Measurements from ENCODE around the gene RASGRP4. TPM values are rescaled to one million over a fixed set of nuclear protein-coding genes. Genes with fewer than 3 reads are reported as not detected.

RASGRP4 gene
- total and polyA plus RNA-seq, 10 of the 15 experiments (the other 5 are each of a cell fraction or from before 2014, with no cell fraction given) = 0.24 to 7.4 (median 3.3) TPM

DNA sequence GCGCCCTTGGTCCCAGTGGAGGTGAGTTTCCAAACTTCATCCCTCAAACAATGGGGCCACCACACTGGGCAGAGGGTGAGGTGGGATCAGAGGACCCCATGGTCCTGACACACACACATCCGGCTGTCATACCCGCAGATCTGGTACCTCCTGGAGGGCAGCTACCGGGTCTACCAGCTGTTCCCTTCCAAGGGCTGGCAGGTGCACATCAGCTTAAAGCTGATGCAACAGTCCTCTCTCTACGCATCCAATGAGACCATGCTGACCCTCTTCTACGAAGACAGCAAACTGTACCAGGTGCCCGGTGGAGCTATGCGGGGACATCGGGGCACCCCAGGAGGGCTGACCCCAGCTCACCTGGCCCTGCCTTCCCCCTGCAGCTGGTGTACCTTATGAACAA lies 65.7 kb downstream of the RASGRP4 start:
- Histone ChIP-seq H3K4me1 (ENCODE audit: control insufficient read depth, insufficient read depth, low read length) (no peaks in the 10 kb centered on the region; the same call in 1 of the 2 replicates), H3K36me3 (ENCODE audit: control insufficient read depth in 2 of 2, insufficient read depth in 2 of 2, low read length in 1 of 2) (no peaks in the 10 kb centered on the region), H4K20me1 (ENCODE audit: control insufficient read depth, insufficient read depth) (no peaks in the 10 kb centered on the region), H3K4me3 (no peak overlapping the region), H3K9ac (ENCODE audit: control insufficient read depth, insufficient read depth, low read length) (no peak overlapping the region), H3K4me2 (ENCODE audit: control insufficient read depth, insufficient read depth) (no peak overlapping the region), H3K79me2 (ENCODE audit: control insufficient read depth, insufficient read depth, low read length) (no peaks in the 10 kb centered on the region), H3K9me3 (replicated peaks; ENCODE audit: control insufficient read depth, insufficient read depth, low read length) (no peaks in the 10 kb centered on the region), H3K27me3 (replicated peaks in 1 of 2; ENCODE audit: control insufficient read depth in 2 of 2, insufficient read depth in 2 of 2, low read length in 1 of 2) (peaks cover 0 to 2% of the 10 kb centered on the region in 2 experiments; a peak in 3 of 4 replicates), H3K27ac (ENCODE audit: control insufficient read depth, insufficient read depth) (no peak overlapping the region), H2AFZ (ENCODE audit: control insufficient read depth, low read depth, low read length) (no peak overlapping the region)
- whole genome bisulfite sequencing (ENCODE audit: insufficient coverage, insufficient replicate concordance, low lambda C conversion rate, missing lambda C conversion rate) = 64% methylated on average over 9 of the region's 9 CpGs
- ChIA-PET SMC1A (ENCODE audit: uncharacterized antibody, unreplicated experiment) (interaction anchor here (0.6 to 1.0 kb wide), 2 partner anchors 185 to 458 kb away, joined by 3 read pairs; no protein-coding TSS in a partner anchor), CTCF (interaction anchor here (0.7 kb wide), 1 partner anchor 14 kb away, joined by 3 read pairs; no protein-coding TSS in a partner anchor), POLR2A (no interaction called here), RAD21 (ENCODE audit: unreplicated experiment) (no interaction called here)
- TF ChIP-seq POLR2AphosphoS5 (IDR thresholded peaks at IDR 0.05; ENCODE audit: low read length) = no peak
- no peak for TF ChIP-seq RELA (IDR thresholded peaks at IDR 0.05; ENCODE audit: borderline replicate concordance, partially characterized antibody)
- no peak for TF ChIP-seq BHLHE40 (IDR thresholded peaks at IDR 0.05; ENCODE audit: borderline replicate concordance in 1 of 2, low read depth in 2 of 2, low read length in 1 of 2)
- no TSS peak for BruUV-seq (replicated peaks)
- DNase-seq (ENCODE audit: low read depth, low spot score) (no peak), ATAC-seq (no peak), FAIRE-seq (no peak)
- in situ Hi-C loops (cut with MboI) (no loop called here), intact Hi-C loops (cut with micrococcal nuclease; ENCODE audit: unreplicated experiment) (no loop called here)

DNA sequence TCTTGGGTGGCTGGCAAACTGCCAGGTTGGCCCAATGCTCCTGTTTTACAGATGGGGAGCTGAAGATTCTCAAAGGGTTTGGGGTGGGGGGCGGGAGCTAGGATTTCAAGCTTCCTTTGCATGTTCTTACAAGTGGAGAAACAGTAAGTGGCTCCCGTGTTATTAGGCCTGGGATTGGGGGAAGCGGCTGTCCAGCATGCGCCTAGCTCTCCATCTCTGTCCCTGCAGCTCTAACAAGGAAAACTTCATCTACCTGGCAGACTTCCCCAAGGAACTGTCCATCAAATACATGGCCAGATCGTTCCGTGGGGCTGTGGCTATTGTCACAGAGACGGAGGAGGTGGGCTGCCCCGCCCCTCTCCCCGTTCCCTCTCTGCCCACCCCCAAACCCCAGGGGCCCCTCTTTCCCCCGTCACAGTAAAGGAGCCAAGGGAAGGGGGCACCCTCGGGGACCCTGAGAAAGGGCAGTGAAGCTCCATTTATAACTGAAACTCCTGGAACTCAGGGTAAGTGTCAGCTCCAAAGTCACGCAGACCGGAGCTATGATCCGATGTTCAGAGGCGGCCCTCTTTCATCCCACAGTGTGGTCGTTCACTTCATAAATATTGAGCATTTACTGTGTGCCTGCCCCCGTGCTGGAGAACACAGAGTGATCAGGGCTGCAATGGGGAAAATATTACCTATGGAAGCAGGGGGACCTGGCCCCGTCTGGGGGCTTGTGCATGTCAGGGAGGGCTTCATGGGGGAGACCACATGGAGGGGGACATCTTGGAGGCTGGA lies 66.6 kb downstream of the RASGRP4 start:
- ATAC-seq (no peak), FAIRE-seq (no peak), DNase-seq (ENCODE audit: low read depth, low spot score) (no peak)
- Histone ChIP-seq H2AFZ (ENCODE audit: control insufficient read depth, low read depth, low read length) (no peak overlapping the region), H4K20me1 (ENCODE audit: control insufficient read depth, insufficient read depth) (no peaks in the 10 kb centered on the region), H3K36me3 (ENCODE audit: control insufficient read depth in 2 of 2, insufficient read depth in 2 of 2, low read length in 1 of 2) (no peaks in the 10 kb centered on the region), H3K9me3 (replicated peaks; ENCODE audit: control insufficient read depth, insufficient read depth, low read length) (no peaks in the 10 kb centered on the region), H3K27ac (ENCODE audit: control insufficient read depth, insufficient read depth) (no peak overlapping the region), H3K4me3 (no peak overlapping the region), H3K9ac (ENCODE audit: control insufficient read depth, insufficient read depth, low read length) (no peak overlapping the region), H3K79me2 (ENCODE audit: control insufficient read depth, insufficient read depth, low read length) (no peaks in the 10 kb centered on the region), H3K4me1 (ENCODE audit: control insufficient read depth, insufficient read depth, low read length) (no peaks in the 10 kb centered on the region; the same call in 1 of the 2 replicates), H3K27me3 (replicated peaks in 1 of 2; ENCODE audit: control insufficient read depth in 2 of 2, insufficient read depth in 2 of 2, low read length in 1 of 2) (no peaks in the 10 kb centered on the region; a peak in 2 of 4 replicates), H3K4me2 (ENCODE audit: control insufficient read depth, insufficient read depth) (no peak overlapping the region)
- ChIA-PET SMC1A (ENCODE audit: uncharacterized antibody, unreplicated experiment) (interaction anchor here (1.0 kb wide), 1 partner anchor 457 kb away, joined by 3 read pairs; no protein-coding TSS in a partner anchor), POLR2A (interaction anchor here (0.6 kb wide), 2 partner anchors 29 to 188 kb away, joined by 5 to 8 read pairs; no protein-coding TSS in a partner anchor), RAD21 (ENCODE audit: unreplicated experiment) (no interaction called here), CTCF (no interaction called here)
- intact Hi-C loops (cut with micrococcal nuclease; ENCODE audit: unreplicated experiment) = no loop called here
- in situ Hi-C loops (cut with MboI) = no loop called here
- 34% methylated on average over 17 of the region's 18 CpGs for WGBS (ENCODE audit: insufficient coverage, insufficient replicate concordance, low lambda C conversion rate, missing lambda C conversion rate)
- TF ChIP-seq STAT3 (IDR thresholded peaks at IDR 0.05; ENCODE audit: low read depth, low read length) = no peak
- TF ChIP-seq FOXM1 (IDR thresholded peaks at IDR 0.05; ENCODE audit: low read depth, low read length) = no peak
- TF ChIP-seq POLR2AphosphoS2 (IDR thresholded peaks at IDR 0.05; ENCODE audit: low read depth, low read length) = no peak
- TF ChIP-seq RAD21 (IDR thresholded peaks at IDR 0.05; ENCODE audit: insufficient read depth, low read depth, low read length) = no peak
- no peak for TF ChIP-seq BACH1 (IDR thresholded peaks at IDR 0.05; ENCODE audit: borderline replicate concordance)
- BruUV-seq (replicated peaks) = no TSS peak

Measured in GM12878 (cell line).